Measurements from ENCODE around the gene MTF2.

The MTF2 gene

GRCh38 chr1:93186667-93187066 is 107.6 kb downstream of the MTF2 start:
- no peak for DNase-seq (ENCODE audit: low read depth in 2 of 2)

Measured in activated CD8-positive, alpha-beta memory T cell treated with anti-CD3 and anti-CD28 coated beads for 4 hours (primary cell).